Measurements from ENCODE around the gene ZNF83.
"Not testable (repeated sequence)": the region's sequence is repeated elsewhere in the genome, so short reads cannot be mapped to it uniquely, and the experiment has no call there.

Gene ZNF83

GRCh38 chr19:52637718-52638585, at the start of gene ZNF83:
ZNF83 (minus strand) TSS chr19:52638355.
- peak within 1 kb of the TSS; percentile 84 to 97 (median 92) for H3K9ac ChIP-seq
- H3K27ac ChIP-seq: peak within 1 kb of the TSS; percentile 83 to 95 (median 92)
- H3K9me3 ChIP-seq (replicated peaks in 1 of 11): 0 out of 22 replicates have a peak, but pooled peaks cover 0 to 7% (median 0%) of the 10 kb centered on the region in 11 experiments
- peaks cover 21 to 29% (median 24%) of the 10 kb centered on the region in 11 experiments for H3K36me3 ChIP-seq
- TF ChIP-seq Cebpa-rat (IDR thresholded peaks at IDR 0.05): no peak
- H4K20me1 ChIP-seq: peaks cover 0 to 4% (median 0%) of the 10 kb centered on the region in 11 experiments; a peak in 3 of 22 replicates
- H3K4me2 ChIP-seq: peak within 1 kb of the TSS; percentile 92 to 100 (median 98)
- no peaks in the 10 kb centered on the region for H3K27me3 ChIP-seq
- H3K4me3 ChIP-seq: peak within 1 kb of the TSS; percentile 67 to 84 (median 77)
- peaks cover 16 to 27% (median 22%) of the 10 kb centered on the region in 10 experiments for H3K4me1 ChIP-seq

- Histone ChIP-seq H3K4me3 (no peak overlapping the region), H3K36me3 (peaks cover 10 to 50% (median 39%) of the 10 kb centered on the region in 11 experiments), H3K4me2 (peak overlapping the region in 9 of 11 experiments; percentile 86 to 99 (median 94); a peak in 14 of 22 replicates), H3K4me1 (peaks cover 23 to 34% (median 30%) of the 10 kb centered on the region in 10 experiments), H4K20me1 (peaks cover 0 to 8% (median 0%) of the 10 kb centered on the region in 11 experiments; a peak in 2 of 22 replicates), H3K27ac (no peak overlapping the region), H3K27me3 (no peaks in the 10 kb centered on the region), H3K9me3 (replicated peaks in 1 of 11) (peaks cover 13 to 37% (median 25%) of the 10 kb centered on the region in 11 experiments; a peak in 21 of 22 replicates), H3K9ac (peak overlapping the region in 1 of 11 experiments; percentile 87; a peak in 1 of 22 replicates)
- peak in 3 of 11 experiments; percentile 11 to 59 (median 44); a peak in 3 of 22 replicates for TF ChIP-seq Cebpa-rat (IDR thresholded peaks at IDR 0.05)
Observed at GRCh38 chr19:52687684-52688083, 49.5 kb upstream of the ZNF83 start.

- Histone ChIP-seq H3K27me3 (no peaks in the 10 kb centered on the region), H3K9ac (no peak overlapping the region), H4K20me1 (peaks cover 0 to 8% (median 0%) of the 10 kb centered on the region in 11 experiments; a peak in 2 of 22 replicates), H3K4me3 (no peak overlapping the region), H3K27ac (no peak overlapping the region), H3K36me3 (peaks cover 10 to 69% (median 56%) of the 10 kb centered on the region in 11 experiments), H3K9me3 (replicated peaks in 1 of 11) (peaks cover 28 to 53% (median 41%) of the 10 kb centered on the region in 11 experiments; a peak in 21 of 22 replicates), H3K4me1 (peaks cover 9 to 23% (median 16%) of the 10 kb centered on the region in 10 experiments), H3K4me2 (no peak overlapping the region)
- TF ChIP-seq Cebpa-rat (IDR thresholded peaks at IDR 0.05): no peak
Observed at GRCh38 chr19:52685811-52686210, 47.7 kb upstream of the ZNF83 start.

- Histone ChIP-seq H3K9me3 (replicated peaks in 1 of 11) (peaks cover 63 to 90% (median 79%) of the 10 kb centered on the region in 11 experiments), H3K36me3 (peaks cover 31 to 93% (median 82%) of the 10 kb centered on the region in 11 experiments)
- H3K27ac ChIP-seq, H3K4me3 ChIP-seq, H4K20me1 ChIP-seq, H3K4me1 ChIP-seq, H3K9ac ChIP-seq, H3K27me3 ChIP-seq, H3K4me2 ChIP-seq: not testable (repeated sequence)
Observed at GRCh38 chr19:52681216-52681615, 43.1 kb upstream of the ZNF83 start.

- H4K20me1 ChIP-seq: no peaks in the 10 kb centered on the region; a peak in 1 of 22 replicates
- no peak overlapping the region for H3K4me2 ChIP-seq
- no peak overlapping the region for H3K9ac ChIP-seq
- TF ChIP-seq Cebpa-rat (IDR thresholded peaks at IDR 0.05): no peak
- no peak overlapping the region for H3K4me3 ChIP-seq
- H3K4me1 ChIP-seq: no peaks in the 10 kb centered on the region
- H3K36me3 ChIP-seq: peaks cover 44 to 94% (median 86%) of the 10 kb centered on the region in 11 experiments
- H3K27ac ChIP-seq: no peak overlapping the region
- H3K9me3 ChIP-seq (replicated peaks in 1 of 11): peaks cover 80 to 95% (median 90%) of the 10 kb centered on the region in 11 experiments
- no peaks in the 10 kb centered on the region for H3K27me3 ChIP-seq
Observed at GRCh38 chr19:52679598-52679997, 41.4 kb upstream of the ZNF83 start.

GRCh38 chr19:52675239-52675638, 37.1 kb upstream of the ZNF83 start:
- not testable (repeated sequence) for H3K4me3 ChIP-seq, H3K27me3 ChIP-seq, H3K27ac ChIP-seq, H3K9ac ChIP-seq, H3K4me2 ChIP-seq, H4K20me1 ChIP-seq, H3K4me1 ChIP-seq
- H3K9me3 ChIP-seq (replicated peaks in 1 of 11): peaks cover 82 to 93% (median 87%) of the 10 kb centered on the region in 11 experiments
- peaks cover 74 to 94% (median 90%) of the 10 kb centered on the region in 11 experiments for H3K36me3 ChIP-seq

- Histone ChIP-seq H4K20me1 (peaks cover 0 to 6% (median 0%) of the 10 kb centered on the region in 11 experiments; a peak in 2 of 22 replicates), H3K9me3 (replicated peaks in 1 of 11) (peaks cover 60 to 78% (median 67%) of the 10 kb centered on the region in 11 experiments), H3K4me1 (no peaks in the 10 kb centered on the region), H3K4me2 (no peak overlapping the region), H3K36me3 (peaks cover 82 to 94% (median 89%) of the 10 kb centered on the region in 11 experiments), H3K27ac (no peak overlapping the region), H3K4me3 (no peak overlapping the region), H3K27me3 (no peaks in the 10 kb centered on the region), H3K9ac (no peak overlapping the region)
- no peak for TF ChIP-seq Cebpa-rat (IDR thresholded peaks at IDR 0.05)
Observed at GRCh38 chr19:52673014-52673413, 34.9 kb upstream of the ZNF83 start.

GRCh38 chr19:52670046-52670445, 31.9 kb upstream of the ZNF83 start:
- H3K36me3 ChIP-seq: peaks cover 65 to 96% (median 85%) of the 10 kb centered on the region in 11 experiments
- H4K20me1 ChIP-seq: peaks cover 0 to 6% (median 0%) of the 10 kb centered on the region in 11 experiments; a peak in 1 of 22 replicates
- no peak overlapping the region for H3K27ac ChIP-seq
- no peak for TF ChIP-seq Cebpa-rat (IDR thresholded peaks at IDR 0.05)
- no peak overlapping the region for H3K4me3 ChIP-seq
- peaks cover 35 to 54% (median 45%) of the 10 kb centered on the region in 11 experiments for H3K9me3 ChIP-seq (replicated peaks in 1 of 11)
- no peak overlapping the region for H3K9ac ChIP-seq
- H3K4me2 ChIP-seq: no peak overlapping the region
- peaks cover 0 to 11% (median 0%) of the 10 kb centered on the region in 10 experiments; a peak in 2 of 20 replicates for H3K4me1 ChIP-seq
- H3K27me3 ChIP-seq: no peaks in the 10 kb centered on the region

GRCh38 chr19:52669586-52669985, 31.4 kb upstream of the ZNF83 start:
- Histone ChIP-seq H3K36me3 (peaks cover 65 to 95% (median 84%) of the 10 kb centered on the region in 11 experiments), H3K4me1 (peaks cover 0 to 11% (median 0%) of the 10 kb centered on the region in 10 experiments; a peak in 2 of 20 replicates), H3K27ac (no peak overlapping the region), H3K27me3 (no peaks in the 10 kb centered on the region), H3K4me2 (no peak overlapping the region), H3K4me3 (no peak overlapping the region), H4K20me1 (peaks cover 0 to 6% (median 0%) of the 10 kb centered on the region in 11 experiments; a peak in 1 of 22 replicates), H3K9me3 (replicated peaks in 1 of 11) (peaks cover 31 to 49% (median 40%) of the 10 kb centered on the region in 11 experiments), H3K9ac (no peak overlapping the region)
- TF ChIP-seq Cebpa-rat (IDR thresholded peaks at IDR 0.05): no peak
